K562 (cell line): Measurements from ENCODE around the gene DEFB113. TPM values are rescaled to one million over a fixed set of nuclear protein-coding genes. Genes with fewer than 3 reads are reported as not detected.

Experiments
- AFF4 ChIP-seq: sonication (generic); formaldehyde crosslinking; IDR thresholded peaks from 2 replicates; pipeline ENCODE4 v1.8.0; 2023; ENCODE audit warnings: mild to moderate bottlenecking, missing genetic modification reagents
- BMI1 ChIP-seq: fragments of 150-350 bp; IDR thresholded peaks from 2 replicates; pipeline ENCODE4 v1.6.1; 2014; ENCODE audit warnings: low read length
- BRF2 ChIP-seq: IDR thresholded peaks from 3 replicates; pipeline ENCODE4 v1.6.1; 2011; ENCODE audit warnings: borderline replicate concordance, mild to moderate bottlenecking; ENCODE audit not compliant: insufficient read length, insufficient read depth
- DLX4 ChIP-seq: fragments of 250-450 bp; sonication (Bioruptor Pico); IDR thresholded peaks from 2 replicates; pipeline ENCODE4 v1.6.1; 2021; ENCODE audit warnings: mild to moderate bottlenecking
- E2F1 ChIP-seq: sonication (generic); formaldehyde crosslinking; IDR thresholded peaks from 2 replicates; pipeline ENCODE4 v1.8.1; 2023; ENCODE audit warnings: mild to moderate bottlenecking, missing genetic modification reagents, moderate library complexity
- ESRRB ChIP-seq: fragments of 250-450 bp; sonication (Bioruptor Pico); IDR thresholded peaks from 2 replicates; pipeline ENCODE4 v1.5.0; 2020; ENCODE audit warnings: mild to moderate bottlenecking, moderate library complexity, borderline replicate concordance
- FIP1L1 ChIP-seq: fragments of 200-400 bp; formaldehyde crosslinking; IDR thresholded peaks from 2 replicates; pipeline ENCODE4 v1.6.1; 2018; ENCODE audit warnings: mild to moderate bottlenecking, low read depth, low read length; ENCODE audit not compliant: poor library complexity, severe bottlenecking
- KDM2B ChIP-seq: fragments of 250-450 bp; sonication (Bioruptor Pico); IDR thresholded peaks from 2 replicates; pipeline ENCODE4 v1.8.0; 2021; ENCODE audit warnings: mild to moderate bottlenecking, moderate library complexity
- MEF2A ChIP-seq: IDR thresholded peaks from 2 replicates; pipeline ENCODE4 v1.6.1; 2011; ENCODE audit warnings: low read depth, mild to moderate bottlenecking, low read length, moderate library complexity; ENCODE audit not compliant: control insufficient read depth
- MTA2 ChIP-seq: fragments of 450-650 bp; IDR thresholded peaks from 2 replicates; pipeline ENCODE4 v1.6.1; 2016; ENCODE audit warnings: low read depth
- NEUROD1 ChIP-seq: fragments of 150-350 bp; IDR thresholded peaks from 2 replicates; pipeline ENCODE4 v1.6.1; 2014; ENCODE audit warnings: borderline replicate concordance, low read length, low read depth; ENCODE audit not compliant: partially characterized antibody
- PHF8 ChIP-seq: fragments of 200-600 bp; sonication (generic); IDR thresholded peaks from 2 replicates; pipeline ENCODE4 v1.6.1; 2012; ENCODE audit warnings: mixed run types, mild to moderate bottlenecking, inconsistent platforms, low read length, moderate library complexity, borderline replicate concordance
- PHTF2 ChIP-seq: fragments of 250-450 bp; sonication (Bioruptor Pico); IDR thresholded peaks from 2 replicates; pipeline ENCODE4 v1.5.0; 2021; ENCODE audit warnings: mild to moderate bottlenecking
- SP2 ChIP-seq: IDR thresholded peaks from 2 replicates; pipeline ENCODE4 v1.6.1; 2011; ENCODE audit warnings: mild to moderate bottlenecking, low read depth, low read length, moderate library complexity; ENCODE audit not compliant: poor library complexity, severe bottlenecking; ENCODE audit errors: extremely low read depth
- THAP12 ChIP-seq: fragments of 250-450 bp; sonication (Bioruptor Pico); IDR thresholded peaks from 2 replicates; pipeline ENCODE4 v1.9.0; 2021; ENCODE audit warnings: mild to moderate bottlenecking, inconsistent platforms
- ZNF586 ChIP-seq: fragments of 450-650 bp; formaldehyde crosslinking; conservative IDR thresholded peaks from 2 replicates; pipeline ENCODE4 v1.4.0; 2020; ENCODE audit warnings: mild to moderate bottlenecking, moderate library complexity
- ZNF764 ChIP-seq: fragments of 250-450 bp; sonication (Bioruptor Pico); IDR thresholded peaks from 2 replicates; pipeline ENCODE4 v1.4.0; 2020; ENCODE audit warnings: low read depth, mild to moderate bottlenecking, moderate library complexity
- polyA plus RNA-seq, 8 experiments: library from polyadenylated mRNA; depleted of rRNA in 4 of 8; stranded (reverse) in 5 of 8; unstranded in 3 of 8; fragments of >200 nt; fragmentation: Nextera tagmentation in 2 of 8; fragmentation: Illumina TruSeq in 1 of 8; extraction: Ambion mirVana in 2 of 8; extraction: Trizol in 1 of 8; gene quantifications; 2 replicates each; pipeline versions ENCODE4 v1.2.1 to v1.2.3, GENCODE V29; 2011 to 2014; ENCODE audit warnings: inconsistent platforms in 1 of 8, missing spikeins in 1 of 8
- total RNA-seq, 7 experiments: library from RNA; depleted of rRNA in 6 of 7; stranded (reverse); fragments of >200 nt in 6 of 7; fragmentation: Illumina TruSeq in 2 of 7; extraction: Trizol in 2 of 7; gene quantifications; 2 replicates each; pipeline versions ENCODE4 v1.2.1 to v1.2.3, GENCODE V29; 2011 to 2021; ENCODE audit warnings: low replicate concordance in 1 of 7

Gene DEFB113
- total and polyA plus RNA-seq, 9 of the 15 experiments (the other 6 are each of a cell fraction or from before 2014, with no cell fraction given) = not detected

- TF ChIP-seq FIP1L1 = no peak
- peak; percentile 82 for TF ChIP-seq NEUROD1
- no peak for TF ChIP-seq BRF2
- TF ChIP-seq PHF8 = peak; percentile 25; the same call in 1 of the 2 replicates
- peak; percentile 98 for TF ChIP-seq BMI1
- TF ChIP-seq ESRRB (CRISPR knock-in tag) = no peak
- no peak for TF ChIP-seq ZNF586
- no peak for TF ChIP-seq THAP12
- TF ChIP-seq SP2 = no peak
- TF ChIP-seq ZNF764 = no peak
- peak; percentile 54; the same call in 1 of the 2 replicates for TF ChIP-seq MEF2A
- TF ChIP-seq KDM2B (CRISPR knock-in tag) = no peak
- TF ChIP-seq MTA2 = no peak
- TF ChIP-seq PHTF2 = no peak
- 0 out of 2 replicates have a peak, but pooled peaks have one; percentile 52 for TF ChIP-seq AFF4
- no peak for TF ChIP-seq E2F1 (CRISPR knock-in tag)
- no peak for TF ChIP-seq DLX4 (CRISPR knock-in tag)
These were observed 29.4 kb downstream of the DEFB113 start (continued) for GRCh38 chr6:49939993-49940498.
